Measurements from ENCODE around the gene SAMMSON.

SAMMSON gene

DNA sequence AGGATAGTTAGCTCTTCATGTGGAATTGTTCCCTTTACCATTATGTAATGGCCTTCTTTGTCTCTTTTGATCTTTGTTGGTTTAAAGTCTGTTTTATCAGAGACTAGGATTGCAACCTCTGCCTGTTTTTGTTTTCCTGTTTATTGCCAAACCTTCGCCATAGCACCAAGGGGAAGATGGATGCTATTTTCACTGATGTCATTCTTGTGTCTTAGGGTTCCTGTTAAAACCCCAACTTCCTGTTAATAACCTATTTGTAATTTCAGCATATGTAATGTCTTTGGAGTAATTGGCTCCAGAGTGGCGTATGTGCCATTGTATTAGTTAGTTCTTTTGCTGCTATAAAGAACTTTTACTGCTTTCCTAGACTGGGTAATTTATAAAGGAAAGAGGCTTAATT lies 10.8 kb downstream of the SAMMSON start:
- 100% methylated on average over 1 of the region's 2 CpGs for WGBS, 2 experiments (ENCODE audit: insufficient coverage in 2 of 2)
- no peaks in the 10 kb centered on the region for H3K9me3 ChIP-seq (ENCODE audit: control insufficient read depth, low read length)
- H3K4me1 ChIP-seq (ENCODE audit: control insufficient read depth, insufficient read depth, low read length, poor library complexity, severe bottlenecking): no peaks in the 10 kb centered on the region
- no peak overlapping the region for H3K4me3 ChIP-seq (ENCODE audit: extremely low read depth, insufficient read depth, low read length, poor library complexity, severe bottlenecking)
- H3K27ac ChIP-seq (ENCODE audit: low read depth, low read length, severe bottlenecking): no peak overlapping the region
- H3K36me3 ChIP-seq (ENCODE audit: control insufficient read depth, insufficient read depth, low read length): no peaks in the 10 kb centered on the region

DNA sequence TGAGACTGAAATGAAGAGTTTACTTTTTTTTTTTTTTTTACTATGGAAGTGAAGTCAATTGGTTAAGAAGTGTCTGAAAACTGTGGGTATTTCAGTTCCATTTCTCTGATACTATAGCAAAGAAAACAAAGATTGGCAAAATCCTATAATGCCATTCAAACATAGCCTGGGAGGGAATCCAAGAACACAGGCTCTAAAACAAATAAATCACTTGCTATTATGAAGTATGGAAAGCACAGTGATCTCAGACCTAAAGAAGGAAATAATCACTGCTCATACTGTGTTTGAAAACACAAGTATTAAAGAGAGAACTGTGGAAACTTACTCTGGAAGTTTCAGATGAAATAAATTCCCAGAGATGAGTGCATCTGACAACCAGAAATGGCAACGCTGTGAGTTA lies 12.0 kb downstream of the SAMMSON start:
- Histone ChIP-seq H3K27ac (ENCODE audit: low read depth, low read length, severe bottlenecking) (no peak overlapping the region), H3K4me3 (ENCODE audit: extremely low read depth, insufficient read depth, low read length, poor library complexity, severe bottlenecking) (no peak overlapping the region), H3K36me3 (ENCODE audit: control insufficient read depth, insufficient read depth, low read length) (no peaks in the 10 kb centered on the region), H3K4me1 (ENCODE audit: control insufficient read depth, insufficient read depth, low read length, poor library complexity, severe bottlenecking) (no peaks in the 10 kb centered on the region), H3K9me3 (ENCODE audit: control insufficient read depth, low read length) (no peaks in the 10 kb centered on the region)
- WGBS, 2 experiments (ENCODE audit: insufficient coverage in 2 of 2): 86% methylated on average over 1 of the region's 1 CpG; no CpG with 5 or more reads in 1 of the 2 experiments

DNA sequence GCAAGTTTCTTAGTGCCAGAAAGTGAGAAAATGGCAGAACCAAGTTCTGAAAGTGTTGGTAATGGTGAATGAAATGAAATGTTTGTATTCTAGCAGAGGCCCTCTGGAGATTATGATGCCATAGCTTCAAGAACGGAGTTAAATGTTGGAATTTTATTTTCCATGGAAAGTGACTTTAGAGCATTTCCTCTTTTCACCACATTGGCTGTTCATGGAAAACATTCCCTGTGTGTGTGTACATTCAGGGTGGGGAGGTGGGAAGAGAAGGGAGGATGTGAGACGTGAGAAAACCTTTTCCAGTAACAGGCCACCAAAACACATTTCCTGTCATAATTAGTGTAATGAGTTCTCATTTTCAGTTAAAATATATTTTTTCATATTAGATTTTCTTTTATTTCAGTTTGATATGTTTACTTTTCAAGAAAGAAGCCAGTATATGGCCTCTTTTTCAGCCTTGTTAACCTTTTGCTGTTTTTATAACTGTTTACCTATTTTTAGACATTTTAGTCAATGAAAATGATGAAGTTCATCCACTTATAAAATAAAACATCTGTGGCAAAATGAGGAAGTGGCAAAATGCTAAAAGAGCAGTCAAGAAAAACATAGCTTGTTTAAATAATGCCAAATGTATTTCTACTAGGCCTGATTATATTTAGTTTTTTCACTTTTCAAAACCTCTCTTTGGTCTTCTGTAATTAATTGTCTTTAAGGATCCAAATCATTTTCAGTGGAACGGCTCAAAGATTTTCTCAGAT lies 21.6 kb downstream of the SAMMSON start:
- H3K36me3 ChIP-seq (ENCODE audit: control insufficient read depth, insufficient read depth, low read length): no peaks in the 10 kb centered on the region
- no peak overlapping the region for H3K27ac ChIP-seq (ENCODE audit: low read depth, low read length, severe bottlenecking)
- no peaks in the 10 kb centered on the region for H3K4me1 ChIP-seq (ENCODE audit: control insufficient read depth, insufficient read depth, low read length, poor library complexity, severe bottlenecking)
- WGBS, 2 experiments (ENCODE audit: insufficient coverage in 2 of 2): 80 to 100% methylated on average over 1 of the region's 3 CpGs
- H3K9me3 ChIP-seq (ENCODE audit: control insufficient read depth, low read length): no peaks in the 10 kb centered on the region
- H3K4me3 ChIP-seq (ENCODE audit: extremely low read depth, insufficient read depth, low read length, poor library complexity, severe bottlenecking): no peak overlapping the region

DNA sequence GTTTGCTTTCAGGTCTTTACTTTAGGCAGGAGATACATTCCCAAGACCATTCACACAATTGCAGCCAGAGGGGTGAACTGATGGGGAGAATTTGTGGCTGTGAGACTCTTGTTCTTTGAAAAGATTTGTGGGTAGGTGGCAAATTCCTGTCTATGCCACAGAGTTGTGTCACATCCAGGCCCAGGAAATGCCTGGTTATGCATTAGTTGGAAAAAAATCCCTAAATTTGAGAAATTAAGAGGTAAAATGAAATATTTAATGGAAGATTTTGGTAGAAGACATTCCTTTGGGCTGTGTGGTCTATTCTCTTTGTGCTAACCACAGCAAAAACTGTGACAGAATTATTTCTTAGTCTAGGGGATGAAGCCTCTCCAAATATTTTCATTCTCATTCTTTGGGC lies 28.8 kb downstream of the SAMMSON start:
- Histone ChIP-seq H3K27ac (ENCODE audit: low read depth, low read length, severe bottlenecking) (no peak overlapping the region), H3K36me3 (ENCODE audit: control insufficient read depth, insufficient read depth, low read length) (no peaks in the 10 kb centered on the region), H3K9me3 (ENCODE audit: control insufficient read depth, low read length) (no peaks in the 10 kb centered on the region), H3K4me1 (ENCODE audit: control insufficient read depth, insufficient read depth, low read length, poor library complexity, severe bottlenecking) (no peaks in the 10 kb centered on the region), H3K4me3 (ENCODE audit: extremely low read depth, insufficient read depth, low read length, poor library complexity, severe bottlenecking) (no peak overlapping the region)

DNA sequence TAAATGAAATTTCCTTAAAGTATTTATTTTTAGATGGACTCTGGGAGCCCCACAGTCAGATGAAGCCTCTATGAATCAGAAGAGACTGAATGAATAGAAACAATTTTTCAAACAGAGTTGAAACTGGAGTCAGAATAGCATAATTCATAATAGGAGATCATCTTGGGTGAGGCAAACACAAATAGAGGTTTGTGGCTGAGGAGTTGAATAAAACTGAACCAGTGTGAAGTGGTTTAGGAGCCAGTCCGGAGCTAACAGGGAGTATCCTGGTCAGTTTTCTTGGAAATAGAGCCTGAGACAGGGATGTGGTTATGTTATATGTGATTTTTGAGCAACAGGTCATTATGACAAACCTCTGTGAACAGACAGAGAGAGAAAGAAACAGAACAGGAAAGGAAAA lies 39.2 kb downstream of the SAMMSON start:
- Histone ChIP-seq H3K9me3 (ENCODE audit: control insufficient read depth, low read length) (no peaks in the 10 kb centered on the region), H3K4me1 (ENCODE audit: control insufficient read depth, insufficient read depth, low read length, poor library complexity, severe bottlenecking) (no peaks in the 10 kb centered on the region), H3K4me3 (ENCODE audit: extremely low read depth, insufficient read depth, low read length, poor library complexity, severe bottlenecking) (no peak overlapping the region), H3K27ac (ENCODE audit: low read depth, low read length, severe bottlenecking) (no peak overlapping the region), H3K36me3 (ENCODE audit: control insufficient read depth, insufficient read depth, low read length) (no peaks in the 10 kb centered on the region)
- 100% methylated on average over 1 of the region's 1 CpG for WGBS, 2 experiments (ENCODE audit: insufficient coverage in 2 of 2)

DNA sequence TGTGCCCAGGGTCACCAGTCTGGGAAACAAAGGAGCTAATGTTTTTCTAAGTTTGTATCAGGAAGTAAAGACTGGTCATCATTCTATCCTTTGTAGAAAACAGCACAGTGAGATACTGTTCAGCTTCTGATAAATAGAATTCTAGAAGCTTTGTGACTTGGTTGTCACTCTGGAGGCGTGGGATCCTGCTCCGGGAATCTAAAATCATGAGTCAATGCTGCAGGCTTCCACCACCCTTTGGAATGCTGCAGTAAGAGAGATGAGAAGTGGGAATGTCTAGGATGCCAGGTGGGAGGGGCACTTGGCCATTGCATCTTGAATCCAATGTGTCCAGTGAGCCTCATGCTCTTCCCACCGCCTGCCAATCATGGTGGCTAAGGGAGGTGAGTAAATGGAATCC lies 40.9 kb downstream of the SAMMSON start:
- H3K4me3 ChIP-seq (ENCODE audit: extremely low read depth, insufficient read depth, low read length, poor library complexity, severe bottlenecking): no peak overlapping the region
- no peaks in the 10 kb centered on the region for H3K4me1 ChIP-seq (ENCODE audit: control insufficient read depth, insufficient read depth, low read length, poor library complexity, severe bottlenecking)
- 97 to 100% methylated on average over 1 to 3 of the region's 3 CpGs for WGBS, 2 experiments (ENCODE audit: insufficient coverage in 2 of 2)

DNA sequence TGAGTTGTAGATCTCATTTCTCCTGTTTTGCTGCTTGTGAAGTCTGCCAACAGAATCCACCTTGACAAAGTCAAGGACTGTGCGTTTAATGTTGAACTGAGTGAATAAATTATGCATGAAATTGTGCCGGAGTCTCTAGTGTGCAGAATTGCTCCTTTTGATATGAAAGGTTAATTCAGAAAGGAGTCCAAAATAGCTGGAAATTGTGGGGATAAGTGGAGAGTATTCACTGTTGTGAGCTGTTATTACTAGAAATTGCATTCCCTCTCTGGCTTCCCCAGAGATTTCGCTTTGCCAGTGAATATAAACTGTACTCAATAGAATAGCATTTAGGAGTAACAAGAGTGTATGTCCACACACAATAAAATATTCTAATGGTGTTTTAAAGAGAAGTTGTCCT lies 43.1 kb downstream of the SAMMSON start:
- no peak overlapping the region for H3K27ac ChIP-seq (ENCODE audit: low read depth, low read length, severe bottlenecking)
- no peaks in the 10 kb centered on the region for H3K4me1 ChIP-seq (ENCODE audit: control insufficient read depth, insufficient read depth, low read length, poor library complexity, severe bottlenecking)
- no peaks in the 10 kb centered on the region for H3K9me3 ChIP-seq (ENCODE audit: control insufficient read depth, low read length)
- 83 to 95% methylated on average over 2 of the region's 3 CpGs for WGBS, 2 experiments (ENCODE audit: insufficient coverage in 2 of 2)
- no peak overlapping the region for H3K4me3 ChIP-seq (ENCODE audit: extremely low read depth, insufficient read depth, low read length, poor library complexity, severe bottlenecking)
- H3K36me3 ChIP-seq (ENCODE audit: control insufficient read depth, insufficient read depth, low read length): no peaks in the 10 kb centered on the region

More for the DNA sequence above, 40.9 kb downstream of the SAMMSON start:
- no peaks in the 10 kb centered on the region for H3K36me3 ChIP-seq (ENCODE audit: control insufficient read depth, insufficient read depth, low read length)
- no peaks in the 10 kb centered on the region for H3K9me3 ChIP-seq (ENCODE audit: control insufficient read depth, low read length)
- H3K27ac ChIP-seq (ENCODE audit: low read depth, low read length, severe bottlenecking): no peak overlapping the region

DNA sequence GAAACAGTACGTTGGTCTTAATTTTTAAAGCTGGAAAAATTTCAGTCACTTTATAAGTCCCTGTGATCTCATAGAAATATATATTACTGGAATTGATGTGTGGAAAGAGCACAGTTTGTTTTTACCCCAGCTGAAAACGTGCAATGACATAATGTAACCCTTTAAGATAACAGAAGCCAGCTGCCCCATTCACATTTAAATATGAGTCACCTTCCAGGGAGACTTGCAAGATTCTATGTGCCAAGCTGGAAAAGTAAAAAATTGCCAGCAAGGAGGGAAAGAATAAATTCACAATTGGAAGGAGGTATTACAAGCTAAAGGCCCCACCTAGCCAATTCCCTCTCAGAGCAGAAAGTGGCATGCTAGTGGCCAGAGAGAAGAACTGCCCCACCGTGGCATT lies 50.2 kb downstream of the SAMMSON start:
- Histone ChIP-seq H3K4me3 (ENCODE audit: extremely low read depth, insufficient read depth, low read length, poor library complexity, severe bottlenecking) (no peak overlapping the region), H3K27ac (ENCODE audit: low read depth, low read length, severe bottlenecking) (no peak overlapping the region), H3K4me1 (ENCODE audit: control insufficient read depth, insufficient read depth, low read length, poor library complexity, severe bottlenecking) (peaks cover 14% of the 10 kb centered on the region), H3K36me3 (ENCODE audit: control insufficient read depth, insufficient read depth, low read length) (no peaks in the 10 kb centered on the region), H3K9me3 (ENCODE audit: control insufficient read depth, low read length) (no peaks in the 10 kb centered on the region)
- WGBS, 2 experiments (ENCODE audit: insufficient coverage in 2 of 2): 89 to 100% methylated on average over 1 of the region's 3 CpGs

DNA sequence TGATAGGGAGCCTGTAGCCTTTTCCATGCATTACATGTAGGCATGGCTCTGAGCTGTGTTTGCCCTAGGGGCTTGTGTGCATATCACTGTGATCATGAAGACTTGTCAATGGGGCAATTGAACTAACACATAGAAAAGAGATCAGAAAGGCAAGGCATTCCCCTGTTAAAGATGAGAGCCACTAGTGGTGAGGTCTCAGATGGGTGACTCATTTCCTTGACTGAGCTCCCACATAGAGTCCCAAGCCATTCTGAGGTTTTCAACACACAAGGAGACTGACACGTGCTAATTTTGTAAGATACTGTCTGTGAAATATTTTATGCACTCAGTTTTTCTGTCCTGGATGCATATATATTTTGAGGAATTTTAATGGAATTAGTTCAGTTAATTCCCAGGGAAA lies 53.8 kb downstream of the SAMMSON start:
- WGBS, 2 experiments (ENCODE audit: insufficient coverage in 2 of 2): no CpG with 5 or more reads among the region's 1 CpG
- Histone ChIP-seq H3K27ac (ENCODE audit: low read depth, low read length, severe bottlenecking) (no peak overlapping the region), H3K4me1 (ENCODE audit: control insufficient read depth, insufficient read depth, low read length, poor library complexity, severe bottlenecking) (peaks cover 24% of the 10 kb centered on the region)

DNA sequence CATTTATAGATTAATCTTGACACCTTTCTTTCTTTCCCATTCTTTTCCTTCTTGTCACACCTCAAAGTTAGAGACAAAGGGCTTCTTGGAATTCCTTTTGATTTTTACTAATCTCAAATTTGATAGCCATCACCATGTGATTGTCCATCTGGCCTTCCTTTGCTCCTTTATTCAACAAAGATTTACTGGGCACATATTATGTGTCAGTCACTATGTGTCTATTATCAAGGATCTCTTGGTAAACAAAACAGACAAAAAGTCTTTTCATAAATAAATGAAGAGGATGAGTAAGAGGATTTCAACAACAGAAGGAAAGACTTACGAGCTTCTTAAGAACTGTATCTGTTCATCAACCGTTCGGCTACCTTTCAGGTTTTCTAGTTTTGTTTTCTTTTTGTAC lies 56.5 kb downstream of the SAMMSON start:
- Histone ChIP-seq H3K27ac (ENCODE audit: low read depth, low read length, severe bottlenecking) (no peak overlapping the region), H3K9me3 (ENCODE audit: control insufficient read depth, low read length) (no peaks in the 10 kb centered on the region), H3K4me1 (ENCODE audit: control insufficient read depth, insufficient read depth, low read length, poor library complexity, severe bottlenecking) (peaks cover 17% of the 10 kb centered on the region), H3K36me3 (ENCODE audit: control insufficient read depth, insufficient read depth, low read length) (no peaks in the 10 kb centered on the region), H3K4me3 (ENCODE audit: extremely low read depth, insufficient read depth, low read length, poor library complexity, severe bottlenecking) (no peak overlapping the region)
- WGBS, 2 experiments (ENCODE audit: insufficient coverage in 2 of 2): no CpG with 5 or more reads among the region's 3 CpGs

More for the DNA sequence above, 53.8 kb downstream of the SAMMSON start:
- no peak overlapping the region for H3K4me3 ChIP-seq (ENCODE audit: extremely low read depth, insufficient read depth, low read length, poor library complexity, severe bottlenecking)
- no peaks in the 10 kb centered on the region for H3K36me3 ChIP-seq (ENCODE audit: control insufficient read depth, insufficient read depth, low read length)
- no peaks in the 10 kb centered on the region for H3K9me3 ChIP-seq (ENCODE audit: control insufficient read depth, low read length)

DNA sequence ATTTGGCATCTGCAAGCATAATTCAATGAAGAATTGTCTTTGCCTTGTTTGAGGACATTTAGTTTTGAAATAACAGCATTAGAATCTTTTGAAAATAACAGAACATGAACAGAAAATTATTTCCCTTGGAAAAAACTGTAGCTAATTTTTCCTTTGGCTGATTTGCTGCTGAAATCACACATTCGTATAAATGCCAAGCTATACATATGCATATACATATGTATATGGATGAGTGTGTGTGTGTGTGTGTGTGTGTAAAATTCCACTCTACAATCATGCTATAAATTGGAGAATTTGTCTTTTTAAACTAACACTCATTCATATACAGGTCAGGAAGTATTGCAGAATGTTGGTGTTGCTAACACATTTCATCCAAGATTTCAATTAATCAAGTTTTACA lies 57.9 kb downstream of the SAMMSON start:
- no CpG with 5 or more reads among the region's 1 CpG for WGBS, 2 experiments (ENCODE audit: insufficient coverage in 2 of 2)
- H3K36me3 ChIP-seq (ENCODE audit: control insufficient read depth, insufficient read depth, low read length): no peaks in the 10 kb centered on the region
- H3K4me1 ChIP-seq (ENCODE audit: control insufficient read depth, insufficient read depth, low read length, poor library complexity, severe bottlenecking): peaks cover 17% of the 10 kb centered on the region
- no peak overlapping the region for H3K27ac ChIP-seq (ENCODE audit: low read depth, low read length, severe bottlenecking)
- H3K4me3 ChIP-seq (ENCODE audit: extremely low read depth, insufficient read depth, low read length, poor library complexity, severe bottlenecking): no peak overlapping the region
- H3K9me3 ChIP-seq (ENCODE audit: control insufficient read depth, low read length): no peaks in the 10 kb centered on the region

All from mesodermal cell (in vitro differentiated cells).